Purkinje cell (primary cell): Measurements from ENCODE around the gene KMT5B. TPM values are rescaled to one million over a fixed set of nuclear protein-coding genes. Genes with fewer than 3 reads are reported as not detected.

ENCODE experiments used
- polyA plus RNA-seq: library from polyadenylated mRNA; unstranded; fragments of >200 nt; fragmentation: Nextera tagmentation; gene quantifications from 2 replicates; pipeline ENCODE4 v1.2.1, GENCODE V29; 2014

Gene KMT5B
- 17.5 and 18.8 TPM in 2 replicates for polyA plus RNA-seq

GRCh38 chr11:68213135-68213515 is at the start of gene KMT5B:
Gene KMT5B (minus strand): TSS chr11:68213296. CDS start chr11:68190076, 23,220 bp downstream.

GRCh38 chr11:68121067-68121899 is 91.8 kb downstream of the KMT5B start, which contains the start of gene CHKA:
Gene CHKA (minus strand): TSS chr11:68121388. CDS start chr11:68121177, 211 bp downstream.

Other genes with a start within 250 kb of the KMT5B start
- not detected in 2 replicates for gene UNC93B1, start 209.2 kb downstream of the KMT5B start, polyA plus RNA-seq
- gene ALDH3B1, start 203.0 kb downstream of the KMT5B start, polyA plus RNA-seq, result 0.11 TPM in 1 of 2 replicates, not detected in the other
- gene NDUFS8, start 182.6 kb downstream of the KMT5B start, polyA plus RNA-seq, result 119 and 157 TPM in 2 replicates
- gene TCIRG1, start 174.3 kb downstream of the KMT5B start, polyA plus RNA-seq, result 0.22 and 0.82 TPM in 2 replicates
- 12.0 and 18.5 TPM in 2 replicates for gene CHKA, start 91.9 kb downstream of the KMT5B start, polyA plus RNA-seq
- gene C11orf24, start 58.7 kb upstream of the KMT5B start, polyA plus RNA-seq, result 1.7 and 3.5 TPM in 2 replicates
- gene LRP5, start 99.3 kb upstream of the KMT5B start, polyA plus RNA-seq, result not detected in 2 replicates
- gene PPP6R3, start 247.5 kb upstream of the KMT5B start, polyA plus RNA-seq, result 29.8 and 37.7 TPM in 2 replicates